ENCODE measurements around the gene BYSL. TPM values are rescaled to one million over a fixed set of nuclear protein-coding genes. Genes with fewer than 3 reads are reported as not detected.

Gene BYSL
- total and polyA plus RNA-seq, 9 of the 15 experiments (the other 6 are each of a cell fraction or from before 2014, with no cell fraction given) = 22.2 to 92.3 (median 53.4) TPM

DNA sequence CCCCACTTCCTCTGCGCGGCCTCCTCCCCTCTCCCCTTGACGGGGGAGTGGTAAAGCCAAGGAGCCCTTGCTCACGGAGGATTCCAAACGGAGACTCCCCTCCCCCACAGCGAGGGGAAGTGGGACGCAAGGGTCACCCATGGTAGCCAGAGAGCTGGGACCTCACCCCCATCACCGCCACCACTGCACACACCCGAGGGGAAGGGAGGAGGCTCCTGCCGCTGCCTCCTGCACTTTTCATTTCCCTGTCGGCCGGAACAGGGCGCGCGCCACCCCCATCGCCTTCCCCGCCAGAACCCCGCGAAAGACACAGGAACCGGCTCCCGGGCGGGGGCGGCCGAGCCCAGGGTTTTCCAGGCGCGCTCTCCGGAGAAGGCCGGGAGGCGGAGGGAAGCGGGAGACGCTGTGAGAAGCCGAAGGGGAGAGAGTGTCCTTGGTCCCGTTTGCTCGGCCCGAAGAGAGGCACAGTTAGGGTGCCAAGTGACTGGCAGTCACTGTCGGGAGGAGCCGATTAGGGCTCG, 19.5 kb downstream of the BYSL start (continued):
- TF ChIP-seq KDM5B (IDR thresholded peaks at IDR 0.05; ENCODE audit: insufficient replicate concordance, low read depth, low read length) = peak; percentile 48
- no peak for TF ChIP-seq NR1H2 (CRISPR knock-in tag; IDR thresholded peaks at IDR 0.05)
- TF ChIP-seq, protein P1, sequence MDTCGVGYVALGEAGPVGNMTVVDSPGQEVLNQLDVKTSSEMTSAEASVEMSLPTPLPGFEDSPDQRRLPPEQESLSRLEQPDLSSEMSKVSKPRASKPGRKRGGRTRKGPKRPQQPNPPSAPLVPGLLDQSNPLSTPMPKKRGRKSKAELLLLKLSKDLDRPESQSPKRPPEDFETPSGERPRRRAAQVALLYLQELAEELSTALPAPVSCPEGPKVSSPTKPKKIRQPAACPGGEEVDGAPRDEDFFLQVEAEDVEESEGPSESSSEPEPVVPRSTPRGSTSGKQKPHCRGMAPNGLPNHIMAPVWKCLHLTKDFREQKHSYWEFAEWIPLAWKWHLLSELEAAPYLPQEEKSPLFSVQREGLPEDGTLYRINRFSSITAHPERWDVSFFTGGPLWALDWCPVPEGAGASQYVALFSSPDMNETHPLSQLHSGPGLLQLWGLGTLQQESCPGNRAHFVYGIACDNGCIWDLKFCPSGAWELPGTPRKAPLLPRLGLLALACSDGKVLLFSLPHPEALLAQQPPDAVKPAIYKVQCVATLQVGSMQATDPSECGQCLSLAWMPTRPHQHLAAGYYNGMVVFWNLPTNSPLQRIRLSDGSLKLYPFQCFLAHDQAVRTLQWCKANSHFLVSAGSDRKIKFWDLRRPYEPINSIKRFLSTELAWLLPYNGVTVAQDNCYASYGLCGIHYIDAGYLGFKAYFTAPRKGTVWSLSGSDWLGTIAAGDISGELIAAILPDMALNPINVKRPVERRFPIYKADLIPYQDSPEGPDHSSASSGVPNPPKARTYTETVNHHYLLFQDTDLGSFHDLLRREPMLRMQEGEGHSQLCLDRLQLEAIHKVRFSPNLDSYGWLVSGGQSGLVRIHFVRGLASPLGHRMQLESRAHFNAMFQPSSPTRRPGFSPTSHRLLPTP (IDR thresholded peaks at IDR 0.05; ENCODE audit: borderline replicate concordance, extremely low read depth, insufficient read length) = no peak
- TF ChIP-seq JUND (IDR thresholded peaks at IDR 0.05; ENCODE audit: borderline replicate concordance, low read depth, low read length) = no peak
- TF ChIP-seq JUND (tag; IDR thresholded peaks at IDR 0.05; ENCODE audit: borderline replicate concordance, low read depth, low read length) = no peak
- TF ChIP-seq, protein P2, sequence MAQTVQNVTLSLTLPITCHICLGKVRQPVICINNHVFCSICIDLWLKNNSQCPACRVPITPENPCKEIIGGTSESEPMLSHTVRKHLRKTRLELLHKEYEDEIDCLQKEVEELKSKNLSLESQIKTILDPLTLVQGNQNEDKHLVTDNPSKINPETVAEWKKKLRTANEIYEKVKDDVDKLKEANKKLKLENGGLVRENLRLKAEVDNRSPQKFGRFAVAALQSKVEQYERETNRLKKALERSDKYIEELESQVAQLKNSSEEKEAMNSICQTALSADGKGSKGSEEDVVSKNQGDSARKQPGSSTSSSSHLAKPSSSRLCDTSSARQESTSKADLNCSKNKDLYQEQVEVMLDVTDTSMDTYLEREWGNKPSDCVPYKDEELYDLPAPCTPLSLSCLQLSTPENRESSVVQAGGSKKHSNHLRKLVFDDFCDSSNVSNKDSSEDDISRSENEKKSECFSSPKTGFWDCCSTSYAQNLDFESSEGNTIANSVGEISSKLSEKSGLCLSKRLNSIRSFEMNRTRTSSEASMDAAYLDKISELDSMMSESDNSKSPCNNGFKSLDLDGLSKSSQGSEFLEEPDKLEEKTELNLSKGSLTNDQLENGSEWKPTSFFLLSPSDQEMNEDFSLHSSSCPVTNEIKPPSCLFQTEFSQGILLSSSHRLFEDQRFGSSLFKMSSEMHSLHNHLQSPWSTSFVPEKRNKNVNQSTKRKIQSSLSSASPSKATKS (CRISPR knock-in tag; IDR thresholded peaks at IDR 0.05) = no peak
